Measurements from ENCODE around the gene PDHB. TPM values are rescaled to one million over a fixed set of nuclear protein-coding genes. Genes with fewer than 3 reads are reported as not detected.

The PDHB gene
- total and polyA plus RNA-seq, 2 of the 13 experiments (the other 11 are each of a cell fraction or from before 2014, with no cell fraction given), result 108 to 153 TPM

DNA sequence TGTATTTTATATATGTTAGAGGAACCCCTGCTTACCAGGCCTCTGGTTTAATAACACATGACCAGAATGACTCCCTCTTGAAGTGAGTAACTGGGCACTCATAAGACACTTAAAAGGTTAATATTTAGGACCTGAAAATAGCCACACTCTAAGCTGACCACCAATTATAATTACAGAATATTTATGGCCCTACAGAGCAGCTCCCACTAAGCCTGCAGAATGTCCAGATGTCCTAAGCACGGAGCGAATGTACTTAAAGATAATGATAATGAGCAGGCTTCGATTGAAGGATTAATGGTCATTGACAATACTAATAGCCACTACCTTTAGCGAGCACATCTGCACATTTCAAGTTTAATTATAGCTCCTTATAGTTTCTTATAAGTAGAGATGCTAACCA, 35.5 kb upstream of the PDHB start:
- ChIA-PET CTCF (ENCODE audit: low intra/inter-chr PET ratio, low total read pairs) (no interaction called here), POLR2A (interaction anchor here (2.7 kb wide), 1 partner anchor 57 kb away, joined by 10 read pairs; no protein-coding TSS in a partner anchor)
- no peaks in the 10 kb centered on the region for H3K27me3 ChIP-seq (ENCODE audit: control insufficient read depth in 1 of 2, insufficient read depth in 2 of 2, low read length in 2 of 2)
- H3K4me1 ChIP-seq (ENCODE audit: insufficient read depth, low read length), result peaks cover 52% of the 10 kb centered on the region
- H4K20me1 ChIP-seq (ENCODE audit: insufficient read depth, low read length), result no peaks in the 10 kb centered on the region
- no peak overlapping the region for H3K4me2 ChIP-seq (ENCODE audit: low read depth, low read length)
- no peak overlapping the region for H3K4me3 ChIP-seq (replicated peaks in 1 of 3; ENCODE audit: insufficient read depth in 1 of 3, low read depth in 2 of 3, low read length in 3 of 3)
- H3K9me3 ChIP-seq (ENCODE audit: low read length), result no peaks in the 10 kb centered on the region
- in situ Hi-C loops (cut with HindIII; ENCODE audit: extremely low pct_ligation_motif_present, low pct_unique_long_range_greater_than_20kb), result no loop called here
- no peaks in the 10 kb centered on the region for H3K79me2 ChIP-seq (ENCODE audit: insufficient read depth, low read length)
- no peak overlapping the region for H2AFZ ChIP-seq (ENCODE audit: low read length)
- TF ChIP-seq, protein P1, sequence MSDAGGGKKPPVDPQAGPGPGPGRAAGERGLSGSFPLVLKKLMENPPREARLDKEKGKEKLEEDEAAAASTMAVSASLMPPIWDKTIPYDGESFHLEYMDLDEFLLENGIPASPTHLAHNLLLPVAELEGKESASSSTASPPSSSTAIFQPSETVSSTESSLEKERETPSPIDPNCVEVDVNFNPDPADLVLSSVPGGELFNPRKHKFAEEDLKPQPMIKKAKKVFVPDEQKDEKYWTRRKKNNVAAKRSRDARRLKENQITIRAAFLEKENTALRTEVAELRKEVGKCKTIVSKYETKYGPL (CRISPR knock-in tag; IDR thresholded peaks at IDR 0.05), result no peak
- no peak for TF ChIP-seq ZNF883 (CRISPR knock-in tag; IDR thresholded peaks at IDR 0.05; ENCODE audit: not compliant biosample characterization)
- no peak for TF ChIP-seq ZNF749 (CRISPR knock-in tag; IDR thresholded peaks at IDR 0.05; ENCODE audit: borderline replicate concordance)
- no peak for TF ChIP-seq ZNF207 (IDR thresholded peaks at IDR 0.05; ENCODE audit: borderline replicate concordance)
- TF ChIP-seq, protein P2, sequence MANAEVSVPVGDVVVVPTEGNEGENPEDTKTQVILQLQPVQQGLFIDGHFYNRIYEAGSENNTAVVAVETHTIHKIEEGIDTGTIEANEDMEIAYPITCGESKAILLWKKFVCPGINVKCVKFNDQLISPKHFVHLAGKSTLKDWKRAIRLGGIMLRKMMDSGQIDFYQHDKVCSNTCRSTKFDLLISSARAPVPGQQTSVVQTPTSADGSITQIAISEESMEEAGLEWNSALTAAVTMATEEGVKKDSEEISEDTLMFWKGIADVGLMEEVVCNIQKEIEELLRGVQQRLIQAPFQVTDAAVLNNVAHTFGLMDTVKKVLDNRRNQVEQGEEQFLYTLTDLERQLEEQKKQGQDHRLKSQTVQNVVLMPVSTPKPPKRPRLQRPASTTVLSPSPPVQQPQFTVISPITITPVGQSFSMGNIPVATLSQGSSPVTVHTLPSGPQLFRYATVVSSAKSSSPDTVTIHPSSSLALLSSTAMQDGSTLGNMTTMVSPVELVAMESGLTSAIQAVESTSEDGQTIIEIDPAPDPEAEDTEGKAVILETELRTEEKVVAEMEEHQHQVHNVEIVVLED (CRISPR knock-in tag; IDR thresholded peaks at IDR 0.05; ENCODE audit: borderline replicate concordance), result no peak
- no peak for TF ChIP-seq ZNF567 (CRISPR knock-in tag; IDR thresholded peaks at IDR 0.05; ENCODE audit: borderline replicate concordance)
- no peak for TF ChIP-seq SATB2 (CRISPR knock-in tag; IDR thresholded peaks at IDR 0.05)
- TF ChIP-seq ATRX (CRISPR knock-in tag; IDR thresholded peaks at IDR 0.05; ENCODE audit: borderline replicate concordance), result no peak
- no peak for TF ChIP-seq TGIF2 (CRISPR knock-in tag; IDR thresholded peaks at IDR 0.05)
- TF ChIP-seq, protein P3, sequence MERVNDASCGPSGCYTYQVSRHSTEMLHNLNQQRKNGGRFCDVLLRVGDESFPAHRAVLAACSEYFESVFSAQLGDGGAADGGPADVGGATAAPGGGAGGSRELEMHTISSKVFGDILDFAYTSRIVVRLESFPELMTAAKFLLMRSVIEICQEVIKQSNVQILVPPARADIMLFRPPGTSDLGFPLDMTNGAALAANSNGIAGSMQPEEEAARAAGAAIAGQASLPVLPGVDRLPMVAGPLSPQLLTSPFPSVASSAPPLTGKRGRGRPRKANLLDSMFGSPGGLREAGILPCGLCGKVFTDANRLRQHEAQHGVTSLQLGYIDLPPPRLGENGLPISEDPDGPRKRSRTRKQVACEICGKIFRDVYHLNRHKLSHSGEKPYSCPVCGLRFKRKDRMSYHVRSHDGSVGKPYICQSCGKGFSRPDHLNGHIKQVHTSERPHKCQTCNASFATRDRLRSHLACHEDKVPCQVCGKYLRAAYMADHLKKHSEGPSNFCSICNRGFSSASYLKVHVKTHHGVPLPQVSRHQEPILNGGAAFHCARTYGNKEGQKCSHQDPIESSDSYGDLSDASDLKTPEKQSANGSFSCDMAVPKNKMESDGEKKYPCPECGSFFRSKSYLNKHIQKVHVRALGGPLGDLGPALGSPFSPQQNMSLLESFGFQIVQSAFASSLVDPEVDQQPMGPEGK (CRISPR knock-in tag; IDR thresholded peaks at IDR 0.05), result no peak
- TF ChIP-seq ZNF235 (CRISPR knock-in tag; IDR thresholded peaks at IDR 0.05; ENCODE audit: borderline replicate concordance), result no peak
- TF ChIP-seq SALL1 (CRISPR knock-in tag; IDR thresholded peaks at IDR 0.05), result no peak
- TF ChIP-seq, protein P4, sequence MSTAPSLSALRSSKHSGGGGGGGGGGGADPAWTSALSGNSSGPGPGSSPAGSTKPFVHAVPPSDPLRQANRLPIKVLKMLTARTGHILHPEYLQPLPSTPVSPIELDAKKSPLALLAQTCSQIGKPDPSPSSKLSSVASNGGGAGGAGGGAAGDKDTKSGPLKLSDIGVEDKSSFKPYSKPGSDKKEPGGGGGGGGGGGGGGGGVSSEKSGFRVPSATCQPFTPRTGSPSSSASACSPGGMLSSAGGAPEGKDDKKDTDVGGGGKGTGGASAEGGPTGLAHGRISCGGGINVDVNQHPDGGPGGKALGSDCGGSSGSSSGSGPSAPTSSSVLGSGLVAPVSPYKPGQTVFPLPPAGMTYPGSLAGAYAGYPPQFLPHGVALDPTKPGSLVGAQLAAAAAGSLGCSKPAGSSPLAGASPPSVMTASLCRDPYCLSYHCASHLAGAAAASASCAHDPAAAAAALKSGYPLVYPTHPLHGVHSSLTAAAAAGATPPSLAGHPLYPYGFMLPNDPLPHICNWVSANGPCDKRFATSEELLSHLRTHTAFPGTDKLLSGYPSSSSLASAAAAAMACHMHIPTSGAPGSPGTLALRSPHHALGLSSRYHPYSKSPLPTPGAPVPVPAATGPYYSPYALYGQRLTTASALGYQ (CRISPR knock-in tag; IDR thresholded peaks at IDR 0.05), result no peak
- TF ChIP-seq FOSL2 (CRISPR knock-in tag; IDR thresholded peaks at IDR 0.05), result no peak
- TF ChIP-seq, protein P5, sequence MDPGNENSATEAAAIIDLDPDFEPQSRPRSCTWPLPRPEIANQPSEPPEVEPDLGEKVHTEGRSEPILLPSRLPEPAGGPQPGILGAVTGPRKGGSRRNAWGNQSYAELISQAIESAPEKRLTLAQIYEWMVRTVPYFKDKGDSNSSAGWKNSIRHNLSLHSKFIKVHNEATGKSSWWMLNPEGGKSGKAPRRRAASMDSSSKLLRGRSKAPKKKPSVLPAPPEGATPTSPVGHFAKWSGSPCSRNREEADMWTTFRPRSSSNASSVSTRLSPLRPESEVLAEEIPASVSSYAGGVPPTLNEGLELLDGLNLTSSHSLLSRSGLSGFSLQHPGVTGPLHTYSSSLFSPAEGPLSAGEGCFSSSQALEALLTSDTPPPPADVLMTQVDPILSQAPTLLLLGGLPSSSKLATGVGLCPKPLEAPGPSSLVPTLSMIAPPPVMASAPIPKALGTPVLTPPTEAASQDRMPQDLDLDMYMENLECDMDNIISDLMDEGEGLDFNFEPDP (CRISPR knock-in tag; conservative IDR thresholded peaks at IDR 0.05), result no peak
- no peak for TF ChIP-seq ZNF136 (CRISPR knock-in tag; IDR thresholded peaks at IDR 0.05; ENCODE audit: low read depth)
- TF ChIP-seq POLR2G (IDR thresholded peaks at IDR 0.05; ENCODE audit: low read depth, low read length), result no peak
- no peak for TF ChIP-seq KLF9 (CRISPR knock-in tag; IDR thresholded peaks at IDR 0.05; ENCODE audit: low read depth)
- no peak for TF ChIP-seq ZNF670 (CRISPR knock-in tag; IDR thresholded peaks at IDR 0.05; ENCODE audit: borderline replicate concordance)
- DNase-seq (ENCODE audit: low spot score), result no peak
- 88% methylated on average over 4 of the region's 4 CpGs for WGBS (ENCODE audit: low lambda C conversion rate)
- no peak overlapping the region for H3K27ac ChIP-seq (ENCODE audit: extremely low read length, insufficient read depth, low read length)
- ATAC-seq, result no peak
- FAIRE-seq, result no peak
- intact Hi-C loops (cut with micrococcal nuclease; ENCODE audit: unreplicated experiment), result no loop called here
- no peak overlapping the region for H3K9ac ChIP-seq (ENCODE audit: insufficient read depth, low read depth, low read length)
- BruUV-seq (replicated peaks), result no TSS peak
- no peaks in the 10 kb centered on the region for H3K36me3 ChIP-seq (replicated peaks in 1 of 2; ENCODE audit: control insufficient read depth in 1 of 2, insufficient read depth in 2 of 2, low read length in 2 of 2)

Data from HepG2 (cell line).